IPS-20b (cell line): ENCODE results near the gene KRT23.

Experiments
- H3K27ac ChIP-seq: one replicate; pipeline ENCODE4 v1.5.1; 2013; ENCODE audit warnings: low read length
- H3K27me3 ChIP-seq: 2 replicates; pipeline ENCODE4 v1.6.1; 2013; ENCODE audit warnings: mild to moderate bottlenecking, low read length, inconsistent platforms; ENCODE audit not compliant: insufficient read depth
- H3K36me3 ChIP-seq: 2 replicates; pipeline ENCODE4 v1.6.1; 2013; ENCODE audit warnings: low read depth, mild to moderate bottlenecking, inconsistent platforms, low read length, moderate library complexity; ENCODE audit not compliant: insufficient read depth
- H3K4me1 ChIP-seq: 2 replicates; pipeline ENCODE4 v1.6.1; 2013; ENCODE audit warnings: mild to moderate bottlenecking, control low read depth, inconsistent platforms, low read length, moderate library complexity; ENCODE audit not compliant: insufficient read depth
- H3K4me3 ChIP-seq: 2 replicates; pipeline ENCODE4 v1.5.1; 2013; ENCODE audit warnings: mild to moderate bottlenecking, low read length, inconsistent platforms
- H3K9ac ChIP-seq: 2 replicates; pipeline ENCODE4 v1.6.1; 2013; ENCODE audit warnings: low read depth, mild to moderate bottlenecking, inconsistent platforms, low read length, moderate library complexity
- H3K9me3 ChIP-seq: 2 replicates; pipeline ENCODE4 v1.6.1; 2013; ENCODE audit warnings: mild to moderate bottlenecking, low read depth, low read length, inconsistent platforms; ENCODE audit not compliant: insufficient read depth

The KRT23 gene

DNA sequence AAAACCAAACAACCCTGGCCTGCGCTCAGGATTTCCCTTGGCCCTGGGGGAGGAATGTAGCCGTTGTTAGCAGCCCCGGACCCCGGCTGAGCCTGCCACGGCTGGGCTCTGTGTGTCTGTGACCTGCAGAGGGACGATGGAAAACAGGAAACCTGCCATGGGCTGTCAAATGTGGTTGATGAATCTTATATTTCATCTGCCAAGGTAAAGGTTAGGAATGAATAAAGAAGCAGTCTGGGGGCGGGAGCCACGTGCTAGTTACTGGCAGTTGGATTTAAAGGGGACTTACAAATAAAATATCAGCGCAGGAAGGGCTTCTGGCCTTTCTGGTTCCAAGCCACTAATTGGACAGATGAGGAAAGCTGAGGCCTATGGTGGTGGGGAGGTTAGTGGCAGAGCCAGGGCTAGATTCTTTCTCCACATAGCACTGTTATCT lies at the start of gene KRT23:
Gene KRT23 (minus strand): TSS at position 263 of the 436 bp plus-strand sequence. CDS start 1,043 bp downstream, outside the sequence.
- no peak within 1 kb of the TSS for H3K9ac ChIP-seq
- H3K27ac ChIP-seq, result no peak within 1 kb of the TSS
- no peaks in the 10 kb centered on the region for H3K9me3 ChIP-seq

GRCh38 chr17:40986920-40987319 lies 49.5 kb upstream of the KRT23 start:
- Histone ChIP-seq H3K36me3 (no peaks in the 10 kb centered on the region), H3K4me3 (no peak overlapping the region), H3K9ac (no peak overlapping the region), H3K9me3 (no peaks in the 10 kb centered on the region), H3K27ac (no peak overlapping the region), H3K4me1 (no peaks in the 10 kb centered on the region), H3K27me3 (no peaks in the 10 kb centered on the region)

More for the DNA sequence above, at the start of gene KRT23:
- H3K27me3 ChIP-seq, result no peaks in the 10 kb centered on the region
- H3K36me3 ChIP-seq, result no peaks in the 10 kb centered on the region
- H3K4me3 ChIP-seq, result no peak within 1 kb of the TSS
- peaks cover 7% of the 10 kb centered on the region; the same call in 1 of the 2 replicates for H3K4me1 ChIP-seq

- Histone ChIP-seq H3K36me3 (no peaks in the 10 kb centered on the region), H3K4me1 (no peaks in the 10 kb centered on the region; the same call in 1 of the 2 replicates), H3K9me3 (no peaks in the 10 kb centered on the region), H3K9ac (no peak within 1 kb of the TSS), H3K4me3 (no peak within 1 kb of the TSS), H3K27ac (no peak within 1 kb of the TSS), H3K27me3 (no peaks in the 10 kb centered on the region)
These were observed 46.8 kb upstream of the KRT23 start, which contains the start of gene KRT40 for GRCh38 chr17:40984226-40984625. TSS of gene KRT40 (minus strand) at chr17:40984326. CDS start at chr17:40984273, 53 bp downstream.

GRCh38 chr17:40981115-40981514 lies 43.7 kb upstream of the KRT23 start:
- H3K9me3 ChIP-seq, result no peaks in the 10 kb centered on the region
- H3K27me3 ChIP-seq, result no peaks in the 10 kb centered on the region
- H3K4me3 ChIP-seq, result no peak overlapping the region
- H3K27ac ChIP-seq, result no peak overlapping the region
- H3K36me3 ChIP-seq, result no peaks in the 10 kb centered on the region
- H3K4me1 ChIP-seq, result no peaks in the 10 kb centered on the region; the same call in 1 of the 2 replicates
- H3K9ac ChIP-seq, result no peak overlapping the region

GRCh38 chr17:40980596-40980995 lies 43.1 kb upstream of the KRT23 start:
- no peaks in the 10 kb centered on the region for H3K27me3 ChIP-seq
- H3K4me3 ChIP-seq, result no peak overlapping the region
- H3K9me3 ChIP-seq, result no peaks in the 10 kb centered on the region
- no peaks in the 10 kb centered on the region for H3K36me3 ChIP-seq
- H3K27ac ChIP-seq, result no peak overlapping the region
- no peaks in the 10 kb centered on the region; the same call in 1 of the 2 replicates for H3K4me1 ChIP-seq
- no peak overlapping the region for H3K9ac ChIP-seq

DNA sequence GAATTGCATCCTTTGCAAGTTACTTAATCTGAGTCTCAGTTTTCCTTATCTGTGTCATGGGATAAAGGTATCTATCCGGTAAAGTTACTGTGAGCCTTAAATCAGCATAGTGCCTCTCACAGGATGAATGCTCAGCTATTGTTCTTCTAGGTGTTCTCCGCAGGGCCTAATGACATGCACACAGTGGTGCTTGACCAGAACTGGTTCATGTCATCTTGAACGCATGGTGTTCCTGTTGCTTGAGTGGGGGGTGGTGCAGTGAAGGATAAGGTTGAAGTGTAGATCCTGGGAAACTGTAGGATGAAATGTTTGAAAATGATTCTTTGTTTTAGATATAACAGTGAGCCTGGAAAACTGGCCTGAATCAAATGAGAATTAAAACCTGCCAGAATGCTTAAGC lies 42.7 kb upstream of the KRT23 start:
- Histone ChIP-seq H3K27ac (no peak overlapping the region), H3K9ac (no peak overlapping the region), H3K4me1 (no peaks in the 10 kb centered on the region; the same call in 1 of the 2 replicates), H3K27me3 (no peaks in the 10 kb centered on the region), H3K9me3 (no peaks in the 10 kb centered on the region), H3K36me3 (no peaks in the 10 kb centered on the region), H3K4me3 (no peak overlapping the region)

- Histone ChIP-seq H3K27me3 (no peaks in the 10 kb centered on the region), H3K9me3 (no peaks in the 10 kb centered on the region), H3K4me1 (no peaks in the 10 kb centered on the region; the same call in 1 of the 2 replicates), H3K27ac (no peak overlapping the region), H3K9ac (no peak overlapping the region), H3K4me3 (no peak overlapping the region), H3K36me3 (no peaks in the 10 kb centered on the region)
These were observed 41.2 kb upstream of the KRT23 start for GRCh38 chr17:40978575-40979151.

GRCh38 chr17:40975516-40975915 lies 38.1 kb upstream of the KRT23 start:
- no peak overlapping the region for H3K9ac ChIP-seq
- no peaks in the 10 kb centered on the region for H3K36me3 ChIP-seq
- H3K4me3 ChIP-seq, result no peak overlapping the region
- H3K9me3 ChIP-seq, result no peaks in the 10 kb centered on the region
- H3K4me1 ChIP-seq, result no peaks in the 10 kb centered on the region; the same call in 1 of the 2 replicates
- no peaks in the 10 kb centered on the region for H3K27me3 ChIP-seq
- H3K27ac ChIP-seq, result no peak overlapping the region

- Histone ChIP-seq H3K9ac (no peak overlapping the region), H3K36me3 (no peaks in the 10 kb centered on the region), H3K9me3 (no peaks in the 10 kb centered on the region), H3K4me3 (no peak overlapping the region), H3K27ac (no peak overlapping the region), H3K27me3 (no peaks in the 10 kb centered on the region), H3K4me1 (no peaks in the 10 kb centered on the region)
These were observed 36.9 kb upstream of the KRT23 start for GRCh38 chr17:40974366-40974765.

- Histone ChIP-seq H3K4me1 (no peaks in the 10 kb centered on the region), H3K27me3 (no peaks in the 10 kb centered on the region), H3K36me3 (no peaks in the 10 kb centered on the region), H3K9ac (no peak overlapping the region), H3K4me3 (no peak overlapping the region), H3K9me3 (no peaks in the 10 kb centered on the region), H3K27ac (no peak overlapping the region)
These were observed 30.1 kb upstream of the KRT23 start for GRCh38 chr17:40967582-40967981.

GRCh38 chr17:40966848-40967247 lies 29.4 kb upstream of the KRT23 start, which contains the start of gene KRT39:
TSS of gene KRT39 (minus strand) at chr17:40966948. CDS start at chr17:40966856, 92 bp downstream.
- no peaks in the 10 kb centered on the region for H3K36me3 ChIP-seq
- no peak within 1 kb of the TSS for H3K9ac ChIP-seq
- no peaks in the 10 kb centered on the region for H3K9me3 ChIP-seq
- H3K27me3 ChIP-seq, result no peaks in the 10 kb centered on the region
- H3K4me3 ChIP-seq, result no peak within 1 kb of the TSS
- H3K4me1 ChIP-seq, result no peaks in the 10 kb centered on the region
- H3K27ac ChIP-seq, result no peak within 1 kb of the TSS

- no peak overlapping the region for H3K27ac ChIP-seq
- H3K27me3 ChIP-seq, result no peaks in the 10 kb centered on the region
- no peaks in the 10 kb centered on the region for H3K9me3 ChIP-seq
- no peaks in the 10 kb centered on the region for H3K4me1 ChIP-seq
- H3K9ac ChIP-seq, result no peak overlapping the region
- H3K4me3 ChIP-seq, result no peak overlapping the region
- H3K36me3 ChIP-seq, result no peaks in the 10 kb centered on the region
These were observed 26.4 kb upstream of the KRT23 start for GRCh38 chr17:40963838-40964237.
